Panc1 (cell line): ENCODE data around the gene COL6A5. TPM values are rescaled to one million over a fixed set of nuclear protein-coding genes. Genes with fewer than 3 reads are reported as not detected.

Experiments
- ATAC-seq: fragments of 200-7000 bp; cut with Tn5 transposase; 2 replicates; pipeline ENCODE4 v1.9.1; 2020; ENCODE audit warnings: mild to moderate bottlenecking, moderate library complexity
- BruUV-seq: library from RNA; stranded (reverse); fragments of 400-500 nt; replicated peaks from 2 replicates; lab custom pipeline; 2021; lab: Mats Ljungman, UMichigan
- CTCF ChIA-PET: fragments of 300-600 bp; sonication (Branson Sonifier 250); formaldehyde crosslinking; loops from one replicate; lab custom pipeline; 2022; ENCODE audit warnings: antibody characterized with exemption; lab: Charles Lee
- POLR2A ChIA-PET: fragments of 300-600 bp; sonication (Branson Sonifier 250); formaldehyde crosslinking; loops from one replicate; lab custom pipeline; 2022; ENCODE audit warnings: antibody characterized with exemption; lab: Charles Lee
- DNase-seq: peaks from one replicate; pipeline ENCODE4 v3.0.0-alpha.2; 2010; ENCODE audit warnings: low read depth, low spot score
- H3K27ac ChIP-seq: 2 replicates; pipeline ENCODE4 v1.5.1; 2011; ENCODE audit warnings: mild to moderate bottlenecking, low read length, inconsistent platforms
- H3K27me3 ChIP-seq: fragments of 200-500 bp; sonication (Bioruptor generic); 2 replicates; pipeline ENCODE4 v1.6.0; 2014; ENCODE audit warnings: low read length, inconsistent platforms; ENCODE audit not compliant: control insufficient read depth, insufficient read depth
- H3K36me3 ChIP-seq: fragments of 200-500 bp; sonication (Bioruptor generic); 2 replicates; pipeline ENCODE4 v1.5.1; 2014; ENCODE audit warnings: inconsistent platforms, mild to moderate bottlenecking, low read length, moderate library complexity; ENCODE audit not compliant: control insufficient read depth, insufficient read depth
- H3K4me1 ChIP-seq: 2 replicates; pipeline ENCODE4 v1.5.1; 2011; ENCODE audit warnings: inconsistent platforms, mild to moderate bottlenecking, low read length, moderate library complexity; ENCODE audit not compliant: control insufficient read depth, insufficient read depth
- H3K4me3 ChIP-seq, 2 experiments: 2 replicates each; pipeline ENCODE4 v1.5.1; 2011 to 2012; ENCODE audit warnings: low read depth in 2 of 2, low read length in 2 of 2, mild to moderate bottlenecking in 2 of 2, inconsistent platforms in 1 of 2, moderate library complexity in 1 of 2
- H3K9me3 ChIP-seq: fragments of 200-500 bp; sonication (Bioruptor generic); 2 replicates; pipeline ENCODE4 v1.5.1; 2014; ENCODE audit warnings: low read depth, mild to moderate bottlenecking, inconsistent platforms, low read length, moderate library complexity; ENCODE audit not compliant: control insufficient read depth, insufficient read depth
- CTCF ChIP-seq: fragments of 450-650 bp; IDR thresholded peaks from 2 replicates; pipeline ENCODE4 v1.5.1; 2017; ENCODE audit warnings: mild to moderate bottlenecking
- POLR2AphosphoS5 ChIP-seq: IDR thresholded peaks from 2 replicates; pipeline ENCODE4 v1.6.1; 2012; ENCODE audit warnings: mild to moderate bottlenecking, low read depth, low read length, moderate library complexity
- REST ChIP-seq, 2 experiments: IDR thresholded peaks; 2 replicates each; pipeline ENCODE4 v1.6.1; 2011 to 2012; ENCODE audit warnings: low read depth in 2 of 2, control low read depth in 1 of 2, low read length in 1 of 2, mild to moderate bottlenecking in 1 of 2, moderate library complexity in 1 of 2; ENCODE audit not compliant: insufficient read depth in 1 of 2
- SIN3A ChIP-seq: IDR thresholded peaks from 2 replicates; pipeline ENCODE4 v1.6.1; 2012; ENCODE audit warnings: low read depth, mild to moderate bottlenecking, low read length, moderate library complexity, borderline replicate concordance; ENCODE audit not compliant: insufficient read depth
- TCF7L2 ChIP-seq: IDR thresholded peaks from 2 replicates; pipeline ENCODE4 v1.6.1; 2011; ENCODE audit warnings: mild to moderate bottlenecking, low read depth, low read length, inconsistent platforms
- in situ Hi-C: cut with HindIII; loops from 2 replicates; pipeline ENCODE4 v1.10.0; 2016; ENCODE audit warnings: low sequenced_read_pairs, low pct_unique_long_range_greater_than_20kb
- intact Hi-C: fragments of 100-400 bp; cut with micrococcal nuclease; formaldehyde crosslinking; loops from one replicate; pipeline ENCODE4 v1.10.0; 2022; ENCODE audit not compliant: unreplicated experiment
- total RNA-seq: library from RNA; stranded (reverse); gene quantifications from one replicate; pipeline ENCODE4 v1.2.1, GENCODE V29; 2021; ENCODE audit not compliant: unreplicated experiment

The COL6A5 gene
- total RNA-seq, 1 experiment from 2014 or later: not detected

GRCh38 chr3:130457671-130458070, 112.2 kb downstream of the COL6A5 start:
- CTCF ChIA-PET: no interaction called here
- TF ChIP-seq POLR2AphosphoS5: no peak
- no peak for TF ChIP-seq TCF7L2
- no peak for TF ChIP-seq REST (IDR thresholded peaks at IDR 0.05; ENCODE audit: insufficient read depth in 1 of 2, low read depth in 2 of 2, low read length in 1 of 2)
- no peak for TF ChIP-seq CTCF
- no peak for TF ChIP-seq SIN3A
- POLR2A ChIA-PET: no interaction called here
- no peaks in the 10 kb centered on the region for H3K36me3 ChIP-seq
- ATAC-seq (no peak), DNase-seq (no peak)
- no peak overlapping the region for H3K27ac ChIP-seq
- in situ Hi-C loops: no loop called here
- no peaks in the 10 kb centered on the region for H3K4me1 ChIP-seq
- BruUV-seq: no TSS peak
- intact Hi-C loops: no loop called here
- H3K27me3 ChIP-seq: no peaks in the 10 kb centered on the region; the same call in 1 of the 2 replicates
- H3K9me3 ChIP-seq: no peaks in the 10 kb centered on the region
- no peak overlapping the region for H3K4me3 ChIP-seq

- Histone ChIP-seq H3K27ac (no peak overlapping the region), H3K36me3 (no peaks in the 10 kb centered on the region), H3K9me3 (no peaks in the 10 kb centered on the region), H3K4me1 (no peaks in the 10 kb centered on the region), H3K4me3 (no peak overlapping the region), H3K27me3 (peaks cover 2% of the 10 kb centered on the region; the same call in 1 of the 2 replicates)
- in situ Hi-C loops: no loop called here
- TF ChIP-seq CTCF (no peak), SIN3A (no peak), POLR2AphosphoS5 (no peak), TCF7L2 (no peak), REST (IDR thresholded peaks at IDR 0.05; ENCODE audit: insufficient read depth in 1 of 2, low read depth in 2 of 2, low read length in 1 of 2) (no peak)
- DNase-seq (no peak), ATAC-seq (no peak)
- intact Hi-C loops: no loop called here
- POLR2A ChIA-PET: no interaction called here
- CTCF ChIA-PET: no interaction called here
- no TSS peak for BruUV-seq
Measured at GRCh38 chr3:130459944-130460343, 114.5 kb downstream of the COL6A5 start.
